HT-29 (cell line): ENCODE measurements around the gene FARSB. TPM values are rescaled to one million over a fixed set of nuclear protein-coding genes. Genes with fewer than 3 reads are reported as not detected.
A peak's percentile ranks its signal among the peaks of the same experiment; 100 is the strongest.
"Not testable (repeated sequence)": the region's sequence is repeated elsewhere in the genome, so short reads cannot be mapped to it uniquely, and the experiment has no call there.

Source experiments
- DNase-seq: peaks from one replicate; pipeline ENCODE4 v3.0.0-alpha.2; 2015; ENCODE audit warnings: low spot score
- total RNA-seq: library from RNA; depleted of rRNA; stranded (reverse); fragments of >200 nt; shearing (Covaris generic); gene quantifications from 2 replicates; pipeline ENCODE4 v1.2.3, GENCODE V29; 2014; rRNA removed

Gene FARSB
- total RNA-seq, result 10.0 and 11.1 TPM in 2 replicates

- peak; percentile 99 for DNase-seq
Measured at GRCh38 chr2:222655787-222656525, at the start of gene FARSB. TSS of gene FARSB (minus strand) at chr2:222656092. CDS start at chr2:222656073, 19 bp downstream.

GRCh38 chr2:222703886-222704285, 48.0 kb upstream of the FARSB start:
- no peak for DNase-seq

GRCh38 chr2:222703091-222703490, 47.2 kb upstream of the FARSB start:
- no peak for DNase-seq

GRCh38 chr2:222701721-222702131, 45.8 kb upstream of the FARSB start:
- no peak for DNase-seq

GRCh38 chr2:222701233-222701632, 45.3 kb upstream of the FARSB start:
- DNase-seq, result no peak

- DNase-seq, result no peak
Measured at GRCh38 chr2:222698276-222698675, 42.4 kb upstream of the FARSB start.

- peak; percentile 58 for DNase-seq
Measured at GRCh38 chr2:222693837-222694236, 37.9 kb upstream of the FARSB start.

- DNase-seq, result not testable (repeated sequence)
Measured at GRCh38 chr2:222693413-222693812, 37.5 kb upstream of the FARSB start.

GRCh38 chr2:222690564-222691200, 34.8 kb upstream of the FARSB start:
- DNase-seq, result peak; percentile 89

GRCh38 chr2:222689322-222689721, 33.4 kb upstream of the FARSB start:
- no peak for DNase-seq

GRCh38 chr2:222688917-222689316, 33.0 kb upstream of the FARSB start:
- no peak for DNase-seq

GRCh38 chr2:222686086-222686750, 30.3 kb upstream of the FARSB start:
- no peak for DNase-seq

- DNase-seq, result no peak
Measured at GRCh38 chr2:222683805-222684204, 27.9 kb upstream of the FARSB start.

- no peak for DNase-seq
Measured at GRCh38 chr2:222677981-222678380, 22.1 kb upstream of the FARSB start.

- DNase-seq, result no peak
Measured at GRCh38 chr2:222673883-222674282, 18.0 kb upstream of the FARSB start.

- no peak for DNase-seq
Measured at GRCh38 chr2:222673273-222673672, 17.4 kb upstream of the FARSB start.

GRCh38 chr2:222672068-222672401, 16.1 kb upstream of the FARSB start:
- no peak for DNase-seq

- DNase-seq, result no peak
Measured at GRCh38 chr2:222671259-222672067, 15.6 kb upstream of the FARSB start, which contains the start of gene MOGAT1. TSS of gene MOGAT1 (plus strand) at chr2:222671658. CDS start at chr2:222671786, 128 bp downstream.

GRCh38 chr2:222670191-222671038, 14.5 kb upstream of the FARSB start:
- no peak for DNase-seq

- no peak for DNase-seq
Measured at GRCh38 chr2:222669353-222669752, 13.5 kb upstream of the FARSB start.
